Lower leg skin (tissue), 4 donors: Measurements from ENCODE around the gene FGF11. TPM values are rescaled to one million over a fixed set of nuclear protein-coding genes. Genes with fewer than 3 reads are reported as not detected.

ENCODE experiments used
- DNase-seq, 2 donors: peaks; one replicate each; pipeline ENCODE4 v3.0.0-alpha.2; 2019; ENCODE audit warnings: low spot score in 2 of 2
- H3K4me3 ChIP-seq: fragments of 200-600 bp; sonication (generic); 2 replicates; pipeline ENCODE4 v1.5.1; 2017; ENCODE audit warnings: mild to moderate bottlenecking, low read depth; ENCODE audit not compliant: poor library complexity, severe bottlenecking
- POLR2A ChIP-seq, 2 donors: fragments of 450-650 bp; IDR thresholded peaks; one replicate each; pipeline ENCODE4 v1.6.1; 2016 to 2017; ENCODE audit warnings: antibody characterized with exemption in 2 of 2, mild to moderate bottlenecking in 1 of 2, moderate library complexity in 1 of 2
- whole genome bisulfite sequencing, 2 donors: methylation state at CpG; one replicate each; pipeline ENCODE4 v1.1.5; 2018; 5-methylcytosine and 5-hydroxymethylcytosine counted together
- intact Hi-C: fragments of 100-400 bp; cut with DNase I; formaldehyde crosslinking; loops from one replicate; pipeline ENCODE4 v1.15.0; 2023; ENCODE audit warnings: low total_unique reads
- total RNA-seq, 4 donors: library from RNA; depleted of rRNA; stranded (reverse); fragments of >200 nt; gene quantifications; one replicate each; pipeline ENCODE4 v1.1.0, GENCODE V29; 2016
- TF ChIP-seq, protein P1 (sequence below), 3 donors: fragments of 450-650 bp; IDR thresholded peaks; one replicate each; pipeline ENCODE4 v1.5.1; 2016; ENCODE audit warnings: antibody characterized with exemption in 3 of 3, mild to moderate bottlenecking in 3 of 3, moderate library complexity in 2 of 3

Gene FGF11
- total RNA-seq, 4 donors from 2014 or later = 12.5 to 15.0 (median 13.9) TPM

DNA sequence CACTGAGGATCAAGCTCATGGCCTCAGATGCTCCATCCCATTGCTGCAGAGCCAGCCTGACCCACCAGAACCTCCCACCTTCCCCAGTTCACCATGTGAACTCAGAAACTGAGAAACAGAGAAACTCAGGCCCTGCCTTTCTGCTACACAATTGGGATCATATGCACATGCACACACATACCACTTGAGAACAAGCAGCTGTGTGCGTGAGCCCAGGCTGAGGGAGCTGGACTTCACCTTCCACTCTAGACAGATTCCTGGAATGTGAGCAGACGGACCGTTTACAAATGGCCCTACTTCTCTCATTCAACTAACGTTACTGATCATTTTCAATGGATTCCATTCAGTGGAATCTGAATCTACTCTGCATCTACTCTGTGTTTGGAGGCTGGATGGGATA lies 15.6 kb upstream of the FGF11 start:
- no peak overlapping the region for H3K4me3 ChIP-seq
- TF ChIP-seq POLR2A (IDR thresholded peaks at IDR 0.05) = no peak
- TF ChIP-seq, protein P1, sequence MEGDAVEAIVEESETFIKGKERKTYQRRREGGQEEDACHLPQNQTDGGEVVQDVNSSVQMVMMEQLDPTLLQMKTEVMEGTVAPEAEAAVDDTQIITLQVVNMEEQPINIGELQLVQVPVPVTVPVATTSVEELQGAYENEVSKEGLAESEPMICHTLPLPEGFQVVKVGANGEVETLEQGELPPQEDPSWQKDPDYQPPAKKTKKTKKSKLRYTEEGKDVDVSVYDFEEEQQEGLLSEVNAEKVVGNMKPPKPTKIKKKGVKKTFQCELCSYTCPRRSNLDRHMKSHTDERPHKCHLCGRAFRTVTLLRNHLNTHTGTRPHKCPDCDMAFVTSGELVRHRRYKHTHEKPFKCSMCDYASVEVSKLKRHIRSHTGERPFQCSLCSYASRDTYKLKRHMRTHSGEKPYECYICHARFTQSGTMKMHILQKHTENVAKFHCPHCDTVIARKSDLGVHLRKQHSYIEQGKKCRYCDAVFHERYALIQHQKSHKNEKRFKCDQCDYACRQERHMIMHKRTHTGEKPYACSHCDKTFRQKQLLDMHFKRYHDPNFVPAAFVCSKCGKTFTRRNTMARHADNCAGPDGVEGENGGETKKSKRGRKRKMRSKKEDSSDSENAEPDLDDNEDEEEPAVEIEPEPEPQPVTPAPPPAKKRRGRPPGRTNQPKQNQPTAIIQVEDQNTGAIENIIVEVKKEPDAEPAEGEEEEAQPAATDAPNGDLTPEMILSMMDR (IDR thresholded peaks at IDR 0.05) = no peak
- 68 to 76% methylated on average over 4 of the region's 4 CpGs for WGBS, 2 donors
- no peak for DNase-seq
- intact Hi-C loops = loop anchor here (10.0 kb wide), 1 partner anchor 59 kb away; no protein-coding TSS in a partner anchor

DNA sequence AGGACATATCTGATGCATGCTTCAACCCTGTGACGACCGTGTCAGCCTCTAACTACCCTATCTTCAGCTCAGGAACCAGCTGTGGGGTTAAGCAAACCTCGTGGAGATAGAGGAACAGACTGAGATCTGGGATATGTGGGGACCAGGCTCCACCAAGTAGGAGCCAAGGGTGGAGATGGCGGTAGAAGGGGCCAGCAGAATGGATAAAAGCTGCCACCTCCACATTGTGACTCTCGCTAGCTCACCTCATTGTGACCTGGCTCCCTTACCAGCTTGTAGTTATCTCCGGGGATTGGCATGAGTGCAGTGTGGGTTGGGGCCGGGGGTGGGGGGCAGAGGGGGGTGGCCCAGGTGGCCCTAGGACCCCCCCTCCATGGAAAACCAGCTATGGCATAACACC lies 14.0 kb upstream of the FGF11 start, which contains the start of gene SPEM2:
Gene SPEM2 (plus strand): TSS at position 301 of the 400 bp plus-strand sequence. CDS start 73 bp downstream, at position 374.
- intact Hi-C loops = loop anchor here (10.0 kb wide), 1 partner anchor 61 kb away; no protein-coding TSS in a partner anchor
- H3K4me3 ChIP-seq = no peak within 1 kb of the TSS
- 83 to 92% methylated on average over 7 of the region's 7 CpGs for WGBS, 2 donors
- TF ChIP-seq, protein P1 (IDR thresholded peaks at IDR 0.05) = no peak
- TF ChIP-seq POLR2A (IDR thresholded peaks at IDR 0.05) = no peak
- no peak for DNase-seq

DNA sequence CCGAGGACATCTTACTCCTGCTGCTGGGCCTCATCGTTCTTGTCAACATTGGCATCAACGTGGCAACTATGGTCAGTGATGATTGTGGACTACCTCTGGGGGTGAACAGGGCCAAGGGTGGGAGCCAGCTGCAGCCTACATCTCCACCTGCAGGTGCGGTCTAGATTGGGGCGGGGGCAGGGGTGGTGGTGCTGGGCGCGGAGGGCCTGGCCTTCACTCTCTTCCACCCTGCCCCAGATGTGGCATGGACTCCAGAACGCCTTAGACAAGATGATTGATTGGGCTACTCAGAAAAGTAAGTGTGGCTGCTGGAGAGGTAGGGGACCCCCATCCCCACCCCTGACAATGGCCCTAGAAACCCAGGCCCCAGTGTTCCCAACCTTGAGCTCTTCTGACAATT lies 13.6 kb upstream of the FGF11 start:
- intact Hi-C loops = loop anchor here (10.0 kb wide), 1 partner anchor 61 kb away; no protein-coding TSS in a partner anchor
- TF ChIP-seq POLR2A (IDR thresholded peaks at IDR 0.05) = no peak
- TF ChIP-seq, protein P1 (IDR thresholded peaks at IDR 0.05) = no peak
- no peak for DNase-seq
- 91% methylated on average over 8 of the region's 8 CpGs for WGBS, 2 donors
- no peak overlapping the region for H3K4me3 ChIP-seq

DNA sequence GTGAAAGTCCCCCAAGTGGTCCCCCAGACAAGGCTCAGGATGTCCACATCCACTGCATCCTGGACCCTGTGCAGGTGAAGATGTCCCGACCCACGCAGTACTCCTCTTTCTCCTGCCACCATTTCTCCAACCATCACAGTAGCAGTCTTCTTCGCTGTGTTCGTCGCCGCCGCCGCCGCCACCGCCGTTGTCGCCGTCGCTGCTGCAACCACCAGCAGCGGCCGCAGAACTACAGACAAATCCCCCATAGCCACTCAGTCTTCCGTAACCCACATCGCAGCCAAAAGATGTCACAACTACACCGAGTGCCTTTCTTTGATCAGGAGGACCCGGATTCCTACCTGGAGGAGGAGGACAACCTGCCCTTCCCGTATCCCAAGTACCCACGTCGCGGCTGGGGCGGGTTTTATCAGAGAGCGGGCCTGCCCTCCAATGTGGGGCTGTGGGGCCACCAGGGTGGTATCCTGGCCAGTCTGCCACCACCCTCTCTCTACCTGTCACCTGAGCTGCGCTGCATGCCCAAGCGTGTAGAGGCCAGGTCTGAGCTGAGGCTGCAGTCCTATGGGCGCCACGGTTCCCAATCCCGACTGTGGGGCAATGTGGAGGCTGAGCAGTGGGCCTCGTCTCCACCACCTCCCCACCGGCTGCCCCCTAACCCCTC lies 13.0 kb upstream of the FGF11 start:
- 90 to 95% methylated on average over 32 to 33 of the region's 33 CpGs for WGBS, 2 donors
- DNase-seq = no peak
- TF ChIP-seq, protein P1 (IDR thresholded peaks at IDR 0.05) = no peak
- no peak for TF ChIP-seq POLR2A (IDR thresholded peaks at IDR 0.05)
- intact Hi-C loops = loop anchor here (10.0 kb wide), 1 partner anchor 62 kb away; no protein-coding TSS in a partner anchor
- no peak overlapping the region for H3K4me3 ChIP-seq

DNA sequence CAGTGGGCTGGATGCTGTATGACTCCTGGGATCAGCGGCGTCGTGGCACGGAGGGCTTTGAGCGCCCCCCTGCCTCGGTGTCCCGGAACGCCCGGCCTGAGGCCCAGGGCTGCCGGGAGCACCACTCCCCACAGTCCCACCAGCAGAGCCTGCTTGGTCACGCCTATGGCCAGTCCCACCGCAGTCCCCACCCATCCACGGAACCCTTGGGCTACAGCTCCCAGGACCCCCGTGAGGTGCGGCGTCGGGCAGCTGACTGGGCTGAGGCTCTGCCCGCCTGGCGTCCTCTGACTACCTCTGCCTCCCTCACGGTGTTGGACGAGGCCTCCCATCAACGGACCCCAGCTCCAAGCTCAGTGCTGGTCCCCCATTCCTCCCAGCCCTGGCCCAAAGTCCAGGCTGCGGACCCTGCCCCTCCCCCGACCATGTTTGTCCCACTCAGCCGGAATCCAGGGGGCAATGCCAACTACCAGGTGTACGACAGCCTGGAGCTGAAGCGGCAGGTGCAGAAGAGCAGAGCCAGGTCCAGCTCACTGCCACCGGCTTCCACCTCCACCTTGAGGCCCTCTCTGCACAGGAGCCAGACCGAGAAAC lies 12.3 kb upstream of the FGF11 start:
- no peak for TF ChIP-seq POLR2A (IDR thresholded peaks at IDR 0.05)
- TF ChIP-seq, protein P1 (IDR thresholded peaks at IDR 0.05) = no peak
- WGBS, 2 donors = 92 to 93% methylated on average over 24 of the region's 29 CpGs
- no peak overlapping the region for H3K4me3 ChIP-seq
- intact Hi-C loops = loop anchor here (10.0 kb wide), 1 partner anchor 62 kb away; no protein-coding TSS in a partner anchor
- DNase-seq = no peak
